ENCODE results near the gene PRKG1. TPM values are rescaled to one million over a fixed set of nuclear protein-coding genes. Genes with fewer than 3 reads are reported as not detected.

PRKG1 gene
- total and polyA plus RNA-seq, 2 of the 8 experiments (the other 6 are each of a cell fraction or from before 2014, with no cell fraction given): 4.2 to 15.2 TPM

GRCh38 chr10:51956822-51957221 lies 882.5 kb downstream of the PRKG1 start:
- no peaks in the 10 kb centered on the region for H3K27me3 ChIP-seq (replicated peaks in 1 of 4; ENCODE audit: control insufficient read depth in 3 of 4, extremely low read depth in 1 of 4, insufficient read depth in 3 of 4, low read length in 3 of 4)
- H3K4me1 ChIP-seq (replicated peaks in 1 of 4; ENCODE audit: control insufficient read depth in 3 of 4, insufficient read depth in 4 of 4, low read length in 3 of 4): peaks cover 0 to 7% (median 4%) of the 10 kb centered on the region in 4 experiments; a peak in 4 of 7 replicates
- H3K14ac ChIP-seq (ENCODE audit: insufficient read length): no peak overlapping the region
- no peaks in the 10 kb centered on the region for H3K79me2 ChIP-seq (ENCODE audit: control insufficient read depth in 1 of 2, insufficient read depth in 2 of 2, low read length in 2 of 2)
- H3K79me1 ChIP-seq (ENCODE audit: low read depth, low read length): no peaks in the 10 kb centered on the region
- H2AK5ac ChIP-seq (ENCODE audit: low read depth, low read length): no peak overlapping the region
- H3K18ac ChIP-seq (ENCODE audit: extremely low read depth, low read length): no peak overlapping the region
- no peaks in the 10 kb centered on the region for H4K20me1 ChIP-seq (replicated peaks in 1 of 2; ENCODE audit: control insufficient read depth in 1 of 2, insufficient read depth in 2 of 2, low read length in 2 of 2)
- no peak overlapping the region for H2BK20ac ChIP-seq (ENCODE audit: low read length)
- H4K91ac ChIP-seq (replicated peaks; ENCODE audit: insufficient read length, low read length): no peak overlapping the region
- H2AFZ ChIP-seq (ENCODE audit: low read length): no peak overlapping the region
- no peak for DNase-seq (ENCODE audit: low read depth in 1 of 2, low spot score in 2 of 2)
- no peak overlapping the region for H3K9ac ChIP-seq (replicated peaks in 1 of 4; ENCODE audit: extremely low read depth in 1 of 4, low read depth in 3 of 4, low read length in 3 of 4)
- H3K23me2 ChIP-seq (ENCODE audit: low read depth, low read length): no peaks in the 10 kb centered on the region
- no peaks in the 10 kb centered on the region for H3K36me3 ChIP-seq (ENCODE audit: control insufficient read depth in 2 of 4, insufficient read depth in 4 of 4, low read length in 3 of 4)
- H4K8ac ChIP-seq (ENCODE audit: extremely low read depth, insufficient read depth, low read length): no peak overlapping the region
- no peak overlapping the region for H2BK120ac ChIP-seq (replicated peaks; ENCODE audit: low read depth, low read length)
- no peak overlapping the region for H2BK12ac ChIP-seq (ENCODE audit: low read depth, low read length)
- POLR2A ChIA-PET (ENCODE audit: partially characterized antibody): no interaction called here
- FAIRE-seq: no peak
- H3K4me2 ChIP-seq (ENCODE audit: insufficient read depth in 1 of 2, low read depth in 2 of 2, low read length in 2 of 2): no peak overlapping the region
- no peak overlapping the region for H2BK15ac ChIP-seq (ENCODE audit: low read length)
- H4K5ac ChIP-seq (ENCODE audit: insufficient read length, low read depth, low read length): no peak overlapping the region
- no peak overlapping the region for H3K4me3 ChIP-seq (ENCODE audit: extremely low read depth in 1 of 4, insufficient read depth in 2 of 4, low read depth in 3 of 4, low read length in 4 of 4)
- H3K9me3 ChIP-seq (ENCODE audit: insufficient read depth in 2 of 2, low read depth in 1 of 2, low read length in 1 of 2): no peaks in the 10 kb centered on the region
- no peak overlapping the region for H2BK5ac ChIP-seq (ENCODE audit: low read depth, low read length)
- no peak for TF ChIP-seq CEBPB (IDR thresholded peaks at IDR 0.05; ENCODE audit: low read depth, low read length)
- TF ChIP-seq SP1 (IDR thresholded peaks at IDR 0.05; ENCODE audit: low read depth, low read length): no peak
- TF ChIP-seq KDM5A (IDR thresholded peaks at IDR 0.05; ENCODE audit: low read length): no peak
- no peak for TF ChIP-seq ATF3 (IDR thresholded peaks at IDR 0.05; ENCODE audit: insufficient read depth, low read depth, low read length)
- TF ChIP-seq SRF (IDR thresholded peaks at IDR 0.05; ENCODE audit: low read depth, low read length): no peak
- TF ChIP-seq JUN (IDR thresholded peaks at IDR 0.05; ENCODE audit: low read depth, low read length): no peak
- TF ChIP-seq E2F6 (IDR thresholded peaks at IDR 0.05): no peak
- no peak overlapping the region for H3K27ac ChIP-seq (ENCODE audit: low read depth, low read length)
- no peak overlapping the region for H3K4ac ChIP-seq (replicated peaks; ENCODE audit: insufficient read length, low read depth, low read length)
- CTCF ChIA-PET (ENCODE audit: partially characterized antibody): interaction anchor here (0.6 to 1.1 kb wide), 2 partner anchors 162 to 259 kb away, joined by 3 read pairs; no protein-coding TSS in a partner anchor
- H3K23ac ChIP-seq (ENCODE audit: insufficient read length): no peak overlapping the region
- H3K56ac ChIP-seq (replicated peaks; ENCODE audit: insufficient read length, low read depth, low read length): no peak overlapping the region

All from H1 (cell line).